Measurements from ENCODE around the gene KRTAP10-9.
"Not testable (repeated sequence)": the region's sequence is repeated elsewhere in the genome, so short reads cannot be mapped to it uniquely, and the experiment has no call there.

The KRTAP10-9 gene

GRCh38 chr21:44638506-44639330, 11.8 kb downstream of the KRTAP10-9 start:
- not testable (repeated sequence) for DNase-seq (ENCODE audit: extremely low read depth in 1 of 2, low read depth in 1 of 2)

- no peak for DNase-seq (ENCODE audit: extremely low read depth in 1 of 2, low read depth in 1 of 2)
These were observed 12.4 kb downstream of the KRTAP10-9 start for GRCh38 chr21:44639331-44639655.

- no peak for DNase-seq (ENCODE audit: extremely low read depth in 1 of 2, low read depth in 1 of 2)
These were observed 13.9 kb downstream of the KRTAP10-9 start for GRCh38 chr21:44640761-44641160.

GRCh38 chr21:44643741-44644310, 16.9 kb downstream of the KRTAP10-9 start:
- DNase-seq (ENCODE audit: extremely low read depth in 1 of 2, low read depth in 1 of 2), result no peak

GRCh38 chr21:44644878-44645277, 18.0 kb downstream of the KRTAP10-9 start:
- DNase-seq (ENCODE audit: extremely low read depth in 1 of 2, low read depth in 1 of 2), result no peak

GRCh38 chr21:44646366-44647221, 19.7 kb downstream of the KRTAP10-9 start, which contains the start of gene KRTAP10-11:
Gene KRTAP10-11, plus strand, starts transcription at chr21:44646414. Its CDS starts 45 bp downstream, at chr21:44646459.
- DNase-seq (ENCODE audit: extremely low read depth in 1 of 2, low read depth in 1 of 2), result not testable (repeated sequence)

GRCh38 chr21:44647222-44647552, 20.3 kb downstream of the KRTAP10-9 start:
- no peak for DNase-seq (ENCODE audit: extremely low read depth in 1 of 2, low read depth in 1 of 2)

GRCh38 chr21:44648557-44649311, 21.8 kb downstream of the KRTAP10-9 start:
- DNase-seq (ENCODE audit: extremely low read depth in 1 of 2, low read depth in 1 of 2), result no peak

GRCh38 chr21:44649521-44650100, 22.7 kb downstream of the KRTAP10-9 start:
- DNase-seq (ENCODE audit: extremely low read depth in 1 of 2, low read depth in 1 of 2), result no peak

GRCh38 chr21:44650265-44650972, 23.5 kb downstream of the KRTAP10-9 start:
- DNase-seq (ENCODE audit: extremely low read depth in 1 of 2, low read depth in 1 of 2), result no peak

GRCh38 chr21:44650973-44651675, 24.2 kb downstream of the KRTAP10-9 start:
- DNase-seq (ENCODE audit: extremely low read depth in 1 of 2, low read depth in 1 of 2), result no peak

GRCh38 chr21:44653123-44653522, 26.2 kb downstream of the KRTAP10-9 start:
- DNase-seq (ENCODE audit: extremely low read depth in 1 of 2, low read depth in 1 of 2), result no peak

GRCh38 chr21:44653656-44654575, 27.0 kb downstream of the KRTAP10-9 start:
- peak; percentile 28 to 45 for DNase-seq (ENCODE audit: extremely low read depth in 1 of 2, low read depth in 1 of 2)

GRCh38 chr21:44654576-44655175, 27.8 kb downstream of the KRTAP10-9 start, which contains the start of gene KRTAP12-4:
Gene KRTAP12-4, minus strand, starts transcription at chr21:44654659. Its CDS starts 45 bp downstream, at chr21:44654614.
- no peak for DNase-seq (ENCODE audit: extremely low read depth in 1 of 2, low read depth in 1 of 2)

GRCh38 chr21:44656868-44657267, 30.0 kb downstream of the KRTAP10-9 start:
- no peak for DNase-seq (ENCODE audit: extremely low read depth in 1 of 2, low read depth in 1 of 2)

- peak; percentile 27 to 30 for DNase-seq (ENCODE audit: extremely low read depth in 1 of 2, low read depth in 1 of 2)
These were observed 31.0 kb downstream of the KRTAP10-9 start, which contains the start of gene KRTAP12-3 for GRCh38 chr21:44657635-44658540. Gene KRTAP12-3, plus strand, starts transcription at chr21:44657932. Its CDS starts 48 bp downstream, at chr21:44657980.

- DNase-seq (ENCODE audit: extremely low read depth in 1 of 2, low read depth in 1 of 2), result no peak
These were observed 31.6 kb downstream of the KRTAP10-9 start for GRCh38 chr21:44658541-44658910.
